Body of pancreas (tissue), 4 donors: ENCODE results near the gene ERC2. TPM values are rescaled to one million over a fixed set of nuclear protein-coding genes. Genes with fewer than 3 reads are reported as not detected.
"Not testable (repeated sequence)": the region's sequence is repeated elsewhere in the genome, so short reads cannot be mapped to it uniquely, and the experiment has no call there.

Experiments used
- ATAC-seq: fragments of 150-250 bp; one replicate; pipeline ENCODE4 v1.9.1; 2016
- DNase-seq, 4 donors: peaks; one replicate each; pipeline ENCODE4 v3.0.0-alpha.2; 2019
- H3K27ac ChIP-seq, 4 donors: fragments of 200-600 bp; sonication (generic); 1 replicate in 3 of 4; 2 replicates in 1 of 4; pipeline versions ENCODE4 v1.5.1 to v1.6.1; 2016 to 2019; ENCODE audit warnings: mild to moderate bottlenecking in 1 of 4, mixed read lengths in 1 of 4, moderate library complexity in 1 of 4
- H3K27me3 ChIP-seq, 2 donors: fragments of 200-600 bp; sonication (generic); one replicate each; pipeline ENCODE4 v1.6.0; 2016; ENCODE audit warnings: mild to moderate bottlenecking in 1 of 2
- H3K36me3 ChIP-seq, 2 donors: fragments of 200-600 bp; sonication (generic); replicated peaks in 1 of 2; 2 replicates each; pipeline ENCODE4 v1.5.1; 2016; ENCODE audit warnings: low read depth in 2 of 2; ENCODE audit not compliant: insufficient read depth in 1 of 2
- H3K4me1 ChIP-seq: fragments of 200-600 bp; sonication (generic); one replicate; pipeline ENCODE4 v1.6.0; 2016
- H3K4me3 ChIP-seq, 2 donors: fragments of 200-600 bp; sonication (generic); 1 replicate in 1 of 2; 2 replicates in 1 of 2; pipeline ENCODE4 v1.5.1; 2016 to 2019
- H3K9me3 ChIP-seq, 3 donors: fragments of 200-600 bp; sonication (generic); 1 replicate in 2 of 3; 2 replicates in 1 of 3; pipeline ENCODE4 v1.5.1; 2016
- POLR2A ChIP-seq, 3 donors: fragments of 450-650 bp; IDR thresholded peaks; one replicate each; pipeline ENCODE4 v1.6.1; 2016; ENCODE audit warnings: antibody characterized with exemption in 3 of 3, mild to moderate bottlenecking in 2 of 3
- WGBS, 2 donors: methylation state at CpG; one replicate each; pipeline ENCODE4 v1.1.5; 2017; 5-methylcytosine and 5-hydroxymethylcytosine counted together
- intact Hi-C: fragments of 100-400 bp; cut with DNase I; formaldehyde crosslinking; loops from one replicate; pipeline ENCODE4 v1.15.1; 2023
- total RNA-seq, 2 donors: library from RNA; depleted of rRNA; stranded (reverse); fragments of >200 nt; gene quantifications; one replicate each; pipeline ENCODE4 v1.1.0, GENCODE V29; 2016
- TF ChIP-seq, protein P1 (sequence below), 7 experiments: fragments of 450-650 bp in 4 of 7; fragments of 200-600 bp in 3 of 7; sonication (generic) in 3 of 7; IDR thresholded peaks; one replicate each; pipeline ENCODE4 v1.5.1; 2016 to 2019; ENCODE audit warnings: antibody characterized with exemption in 7 of 7

Gene ERC2
- total RNA-seq, 2 donors from 2014 or later = 4.0 to 4.7 TPM

DNA sequence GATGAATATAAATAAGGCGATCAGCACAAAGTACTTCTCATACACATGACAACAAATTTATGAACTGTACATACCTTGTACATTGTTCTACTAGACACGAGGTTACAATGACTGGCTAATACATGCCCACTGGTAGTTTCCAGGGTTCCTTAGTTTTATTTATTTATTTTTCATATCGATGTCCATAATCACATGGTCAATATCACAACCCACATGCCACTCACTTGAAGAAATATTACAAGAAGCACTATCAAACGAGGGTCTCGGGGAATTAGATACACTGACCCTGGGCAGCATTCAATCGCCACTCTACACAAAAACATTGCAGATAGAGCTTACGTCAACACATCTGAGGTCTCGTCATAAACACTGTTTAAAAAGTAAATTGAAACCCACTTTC, 959.9 kb downstream of the ERC2 start:
- no peak for DNase-seq
- no peak for ATAC-seq

DNA sequence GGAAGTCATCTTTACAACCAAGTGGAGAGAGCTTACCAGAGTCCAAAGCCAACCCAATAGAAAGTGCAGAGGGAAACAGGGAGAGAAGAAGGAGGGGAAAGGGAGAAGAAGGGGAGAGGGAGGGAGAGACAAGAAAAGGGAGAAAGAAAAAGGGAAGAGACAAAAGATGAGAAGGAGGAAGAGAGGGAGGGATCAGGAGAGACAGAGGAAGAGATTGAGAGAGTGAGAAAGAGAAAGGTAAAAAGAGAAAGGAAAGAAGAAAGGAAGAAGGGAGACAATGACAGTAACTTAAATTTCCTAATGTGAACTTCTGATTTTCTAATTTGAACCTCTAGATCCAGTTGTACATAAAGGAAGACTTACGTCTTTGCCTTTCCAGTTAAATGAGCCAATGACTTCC, 960.5 kb downstream of the ERC2 start:
- Histone ChIP-seq H3K4me1 (no peaks in the 10 kb centered on the region), H3K27me3 (no peaks in the 10 kb centered on the region), H3K4me3 (no peak overlapping the region), H3K27ac (no peak overlapping the region), H3K9me3 (no peaks in the 10 kb centered on the region), H3K36me3 (no peaks in the 10 kb centered on the region)
- WGBS, 2 donors = 81 to 90% methylated on average over 1 of the region's 1 CpG
- intact Hi-C loops = no loop called here
- no peak for TF ChIP-seq POLR2A (IDR thresholded peaks at IDR 0.05)
- TF ChIP-seq, protein P1, sequence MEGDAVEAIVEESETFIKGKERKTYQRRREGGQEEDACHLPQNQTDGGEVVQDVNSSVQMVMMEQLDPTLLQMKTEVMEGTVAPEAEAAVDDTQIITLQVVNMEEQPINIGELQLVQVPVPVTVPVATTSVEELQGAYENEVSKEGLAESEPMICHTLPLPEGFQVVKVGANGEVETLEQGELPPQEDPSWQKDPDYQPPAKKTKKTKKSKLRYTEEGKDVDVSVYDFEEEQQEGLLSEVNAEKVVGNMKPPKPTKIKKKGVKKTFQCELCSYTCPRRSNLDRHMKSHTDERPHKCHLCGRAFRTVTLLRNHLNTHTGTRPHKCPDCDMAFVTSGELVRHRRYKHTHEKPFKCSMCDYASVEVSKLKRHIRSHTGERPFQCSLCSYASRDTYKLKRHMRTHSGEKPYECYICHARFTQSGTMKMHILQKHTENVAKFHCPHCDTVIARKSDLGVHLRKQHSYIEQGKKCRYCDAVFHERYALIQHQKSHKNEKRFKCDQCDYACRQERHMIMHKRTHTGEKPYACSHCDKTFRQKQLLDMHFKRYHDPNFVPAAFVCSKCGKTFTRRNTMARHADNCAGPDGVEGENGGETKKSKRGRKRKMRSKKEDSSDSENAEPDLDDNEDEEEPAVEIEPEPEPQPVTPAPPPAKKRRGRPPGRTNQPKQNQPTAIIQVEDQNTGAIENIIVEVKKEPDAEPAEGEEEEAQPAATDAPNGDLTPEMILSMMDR (IDR thresholded peaks at IDR 0.05) = no peak
- ATAC-seq = no peak
- DNase-seq = no peak

More for the DNA sequence above, 959.9 kb downstream of the ERC2 start:
- WGBS, 2 donors = 86 to 90% methylated on average over 8 of the region's 8 CpGs
- no peaks in the 10 kb centered on the region for H3K9me3 ChIP-seq
- no peak overlapping the region for H3K27ac ChIP-seq
- H3K27me3 ChIP-seq = no peaks in the 10 kb centered on the region
- H3K36me3 ChIP-seq = no peaks in the 10 kb centered on the region
- no peaks in the 10 kb centered on the region for H3K4me1 ChIP-seq
- H3K4me3 ChIP-seq = no peak overlapping the region
- intact Hi-C loops = no loop called here
- no peak for TF ChIP-seq POLR2A (IDR thresholded peaks at IDR 0.05)
- TF ChIP-seq, protein P1 (IDR thresholded peaks at IDR 0.05) = no peak

DNA sequence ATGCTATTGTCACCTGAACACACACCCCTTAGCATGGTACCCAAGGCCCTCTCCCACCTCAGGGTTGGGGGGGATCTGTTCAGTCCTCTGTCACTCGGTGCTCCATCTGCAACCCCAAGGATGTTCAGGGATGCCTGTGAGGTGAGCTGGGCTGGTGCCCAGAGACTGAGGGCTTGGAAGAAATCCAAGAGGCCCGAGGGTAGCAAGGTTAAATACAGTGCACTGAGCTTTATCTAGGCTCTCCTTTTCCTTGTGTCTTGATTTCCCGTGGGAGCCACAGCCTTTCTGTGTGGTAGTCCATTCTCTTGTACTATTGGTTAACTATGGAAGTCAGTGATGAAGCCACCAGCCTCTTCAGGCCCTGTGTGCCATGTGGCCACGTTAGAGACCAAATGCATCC, 962.5 kb downstream of the ERC2 start:
- peak in 2 of 4 donors; percentile 21 to 25 for DNase-seq
- H3K4me3 ChIP-seq = no peak overlapping the region
- no peaks in the 10 kb centered on the region for H3K9me3 ChIP-seq
- ATAC-seq = no peak
- TF ChIP-seq, protein P1 (IDR thresholded peaks at IDR 0.05) = no peak
- no peak for TF ChIP-seq POLR2A (IDR thresholded peaks at IDR 0.05)
- intact Hi-C loops = no loop called here
- no peaks in the 10 kb centered on the region for H3K4me1 ChIP-seq
- 35 to 37% methylated on average over 4 of the region's 4 CpGs for WGBS, 2 donors
- H3K27ac ChIP-seq = no peak overlapping the region
- no peaks in the 10 kb centered on the region for H3K27me3 ChIP-seq
- no peaks in the 10 kb centered on the region for H3K36me3 ChIP-seq

DNA sequence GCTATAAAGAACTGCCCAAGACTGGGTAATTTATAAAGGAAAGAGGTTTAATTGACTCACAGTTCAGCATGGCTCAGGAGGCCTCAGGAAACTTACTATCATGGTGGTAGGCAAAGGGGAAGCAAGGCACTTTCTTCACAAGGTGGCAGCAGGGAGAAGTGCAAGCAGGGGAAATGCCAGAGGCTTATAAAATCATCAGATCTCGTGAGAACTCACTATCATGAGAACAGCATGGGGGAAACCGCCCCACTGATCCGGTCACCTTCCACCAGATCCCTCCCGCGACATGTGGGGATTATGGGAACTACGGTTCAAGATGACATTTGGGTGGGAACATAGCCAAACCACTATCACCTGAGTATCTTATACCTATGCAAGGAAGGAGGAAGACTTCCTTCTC, 963.2 kb downstream of the ERC2 start:
- peak; percentile 68 to 75 (median 73) for DNase-seq
- 22 to 25% methylated on average over 6 of the region's 6 CpGs for WGBS, 2 donors
- H3K4me1 ChIP-seq, H3K9me3 ChIP-seq, H3K27me3 ChIP-seq, intact Hi-C loops, H3K27ac ChIP-seq, H3K4me3 ChIP-seq, H3K36me3 ChIP-seq: not testable (repeated sequence)
- peak in 1 of 3 donors; percentile 51 for TF ChIP-seq POLR2A (IDR thresholded peaks at IDR 0.05)
- TF ChIP-seq, protein P1 (IDR thresholded peaks at IDR 0.05) = peak in 6 of 7 experiments; percentile 35 to 71 (median 62)
- ATAC-seq = peak; percentile 87

DNA sequence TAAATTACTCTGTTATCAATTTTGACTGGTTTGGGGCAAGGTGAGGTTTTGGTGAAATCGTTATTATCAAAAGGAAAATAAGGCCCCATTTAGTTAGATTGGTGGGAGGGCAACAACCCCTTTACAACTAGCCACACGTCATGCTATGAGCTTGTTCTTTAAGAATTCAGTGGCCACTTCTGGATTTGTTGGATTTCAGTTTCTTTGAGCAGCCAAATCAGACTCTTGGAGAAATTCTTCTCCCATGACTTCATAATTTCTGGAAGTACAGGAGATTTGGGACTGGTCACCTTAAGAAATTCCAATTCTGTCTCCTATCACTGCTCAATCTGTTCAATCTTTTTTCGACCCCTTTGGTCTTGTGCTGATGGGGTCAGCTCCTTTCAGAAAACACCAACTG, 966.4 kb downstream of the ERC2 start:
- Histone ChIP-seq H3K9me3 (no peaks in the 10 kb centered on the region), H3K36me3 (no peaks in the 10 kb centered on the region), H3K4me3 (no peak overlapping the region), H3K4me1 (no peaks in the 10 kb centered on the region), H3K27me3 (no peaks in the 10 kb centered on the region), H3K27ac (no peak overlapping the region)
- WGBS, 2 donors = 68 to 80% methylated on average over 3 of the region's 3 CpGs
- no peak for ATAC-seq
- intact Hi-C loops = no loop called here
- DNase-seq = no peak
- TF ChIP-seq, protein P1 (IDR thresholded peaks at IDR 0.05) = no peak
- TF ChIP-seq POLR2A (IDR thresholded peaks at IDR 0.05) = no peak
